NCI-H446 (cell line): ENCODE measurements around the gene QRFP.

Source experiments
- DNase-seq, 2 experiments: peaks; one replicate each; lab custom pipeline; 2025; lab: John Stamatoyannopoulos, UW

The QRFP gene

GRCh38 chr9:130872093-130872492 lies 24.5 kb downstream of the QRFP start:
- DNase-seq, result no peak

- no peak for DNase-seq
Observed at GRCh38 chr9:130871395-130872062, 25.1 kb downstream of the QRFP start.

- peak; percentile 54 to 72 for DNase-seq
Observed at GRCh38 chr9:130870491-130871381, 25.9 kb downstream of the QRFP start.

GRCh38 chr9:130869250-130869649 lies 27.4 kb downstream of the QRFP start:
- DNase-seq, result peak in 1 of 2 experiments; percentile 10

- DNase-seq, result no peak
Observed at GRCh38 chr9:130868230-130868629, 28.4 kb downstream of the QRFP start.

GRCh38 chr9:130867556-130867955 lies 29.1 kb downstream of the QRFP start:
- no peak for DNase-seq

GRCh38 chr9:130866474-130866965 lies 30.1 kb downstream of the QRFP start:
- peak; percentile 49 to 68 for DNase-seq

- DNase-seq, result no peak
Observed at GRCh38 chr9:130865921-130866320, 30.7 kb downstream of the QRFP start.

GRCh38 chr9:130864541-130864940 lies 32.1 kb downstream of the QRFP start:
- DNase-seq, result no peak

GRCh38 chr9:130862747-130863146 lies 33.9 kb downstream of the QRFP start:
- DNase-seq, result no peak

- no peak for DNase-seq
Observed at GRCh38 chr9:130862217-130862616, 34.4 kb downstream of the QRFP start.

- no peak for DNase-seq
Observed at GRCh38 chr9:130861372-130862180, 35.0 kb downstream of the QRFP start.

GRCh38 chr9:130860458-130861316 lies 35.9 kb downstream of the QRFP start:
- DNase-seq, result no peak

GRCh38 chr9:130858739-130859705 lies 37.6 kb downstream of the QRFP start:
- DNase-seq, result no peak

GRCh38 chr9:130857864-130858738 lies 38.5 kb downstream of the QRFP start:
- DNase-seq, result no peak

GRCh38 chr9:130856474-130856873 lies 40.1 kb downstream of the QRFP start:
- no peak for DNase-seq

- no peak for DNase-seq
Observed at GRCh38 chr9:130854835-130855234, 41.8 kb downstream of the QRFP start.

- no peak for DNase-seq
Observed at GRCh38 chr9:130854092-130854491, 42.5 kb downstream of the QRFP start.

GRCh38 chr9:130852801-130853200 lies 43.8 kb downstream of the QRFP start:
- DNase-seq, result no peak
